ENCODE results near the gene UBTF.

Gene UBTF

GRCh38 chr17:44212507-44213402, 6.7 kb downstream of the UBTF start:
- no peak for DNase-seq

- no peak for DNase-seq
These were observed 7.9 kb downstream of the UBTF start for GRCh38 chr17:44211281-44212265.

GRCh38 chr17:44210342-44211192, 8.9 kb downstream of the UBTF start:
- peak; percentile 91 to 93 for DNase-seq

DNA sequence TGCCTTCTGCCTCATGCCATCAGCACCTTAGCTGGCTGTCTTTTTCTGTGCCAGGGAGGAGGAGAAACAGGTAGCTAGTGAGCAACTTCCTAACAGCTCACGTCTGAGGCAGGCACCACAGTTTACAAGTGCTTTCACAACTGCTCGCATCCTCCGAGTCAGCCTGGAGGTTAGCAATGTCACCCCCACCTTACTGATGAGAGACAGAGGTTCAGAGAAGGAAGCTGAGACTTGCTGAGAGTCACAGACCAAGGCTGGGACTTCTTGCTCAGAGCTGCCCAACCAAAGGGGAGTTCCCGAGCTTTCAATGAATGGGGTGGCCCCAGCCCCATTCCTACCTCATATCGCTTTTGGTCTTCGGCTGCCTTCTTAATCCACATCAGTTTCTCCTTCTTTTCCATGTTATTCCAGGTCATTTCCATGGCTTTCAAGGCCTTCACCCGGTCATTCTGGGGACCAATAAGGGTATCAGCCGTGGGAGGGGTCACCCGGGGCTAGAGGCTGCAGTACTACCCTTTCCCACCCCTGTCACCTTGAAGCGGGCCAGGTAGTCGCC, 9.6 kb downstream of the UBTF start:
- peak; percentile 54 to 59 for DNase-seq

DNA sequence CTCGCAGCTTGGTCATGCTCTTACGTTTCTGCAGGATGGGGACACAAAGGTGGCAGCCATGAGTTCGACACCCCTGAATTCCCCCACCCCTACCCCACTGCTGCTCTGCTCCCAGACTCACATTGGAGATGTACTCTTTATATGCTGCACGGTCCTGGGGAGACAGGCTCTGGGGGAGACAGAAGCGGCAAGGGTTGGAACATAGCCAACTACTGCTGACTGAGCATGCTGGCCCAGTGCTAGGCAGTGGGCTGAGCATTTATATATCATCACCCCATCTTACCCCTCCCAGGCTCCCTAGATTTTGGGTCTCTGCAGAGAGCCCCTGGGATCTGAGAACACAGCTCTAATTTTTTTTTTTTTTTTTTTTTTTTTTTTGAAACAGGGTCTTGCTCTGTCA, 11.7 kb downstream of the UBTF start:
- DNase-seq: no peak

DNA sequence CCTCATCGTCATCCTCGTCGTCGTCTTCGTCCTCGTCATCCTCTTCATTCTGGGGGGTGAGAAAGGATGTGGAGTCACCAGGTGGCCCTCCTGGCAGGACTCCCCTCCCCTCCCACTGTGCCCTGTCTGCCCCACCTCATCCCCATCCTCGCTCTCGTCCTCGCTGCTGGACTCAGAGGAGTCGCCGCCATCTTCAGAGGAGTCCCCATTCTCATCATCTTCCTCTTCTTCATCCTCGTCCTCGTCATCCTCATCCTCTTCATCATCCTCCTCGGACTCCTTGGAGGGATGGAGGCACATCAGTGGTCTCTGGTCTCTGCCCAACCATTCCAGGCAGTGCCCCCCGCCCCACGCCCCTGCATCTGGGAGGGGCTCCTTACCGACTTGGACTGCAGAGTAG, 12.2 kb downstream of the UBTF start:
- no peak for DNase-seq

GRCh38 chr17:44206825-44207155, 12.7 kb downstream of the UBTF start:
- DNase-seq: no peak

- DNase-seq: no peak
These were observed 13.3 kb downstream of the UBTF start for GRCh38 chr17:44205962-44206824.

DNA sequence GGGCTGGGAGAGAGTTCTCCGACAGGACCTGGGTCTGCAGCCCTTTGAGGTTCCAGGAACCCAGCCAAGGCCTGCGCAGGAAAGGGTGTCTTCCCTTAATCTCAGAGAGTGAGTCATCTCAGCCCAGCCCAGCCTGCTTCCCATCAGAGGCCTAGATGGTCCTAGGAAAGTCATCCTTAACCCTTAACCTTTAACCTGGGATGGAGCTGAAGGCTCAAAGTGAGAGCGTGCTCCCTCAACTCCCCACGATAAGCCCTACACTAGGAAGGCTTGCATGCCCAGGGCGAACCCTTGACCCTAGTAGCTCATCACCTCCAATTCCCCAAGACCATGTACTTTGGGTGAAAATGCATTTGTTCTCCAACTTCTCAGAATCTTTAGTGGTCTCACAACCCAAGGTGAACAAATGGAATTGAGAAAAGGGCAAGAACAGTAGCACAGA, 15.0 kb downstream of the UBTF start:
- no peak for DNase-seq

DNA sequence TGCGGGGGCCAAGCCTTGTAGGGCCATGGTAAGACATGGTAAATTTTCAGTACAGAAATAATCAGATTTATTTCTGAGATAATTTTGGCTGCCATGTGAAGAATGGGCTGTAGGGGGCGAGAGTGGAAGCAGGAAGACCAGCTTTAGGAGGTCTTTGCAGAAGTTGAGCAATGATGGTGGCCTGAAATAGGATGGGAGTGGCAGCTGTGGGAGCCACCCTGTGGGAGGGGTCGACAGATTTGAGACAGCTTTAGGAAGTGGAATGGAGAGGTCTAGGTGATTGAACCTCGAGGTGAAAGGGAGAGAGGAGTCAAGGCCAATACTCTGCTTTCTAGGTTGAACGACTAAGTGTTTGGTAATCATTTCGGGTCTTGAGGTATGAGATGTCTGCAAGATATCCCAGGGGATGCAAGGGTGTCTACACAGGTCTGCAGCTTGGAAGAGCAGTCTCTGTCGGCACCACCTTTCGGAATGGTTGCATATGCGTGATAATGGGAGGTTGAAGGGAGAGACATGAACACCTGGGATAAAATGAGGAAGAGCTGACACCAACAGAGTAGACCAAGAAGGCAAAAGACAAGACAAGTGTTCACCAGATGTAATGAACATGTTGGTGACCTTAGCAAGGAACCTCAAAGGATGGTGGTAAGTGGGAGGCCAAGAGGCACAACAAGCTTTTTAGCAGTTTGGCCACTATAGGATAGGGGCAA, 15.6 kb downstream of the UBTF start:
- peak; percentile 64 to 67 for DNase-seq

DNA sequence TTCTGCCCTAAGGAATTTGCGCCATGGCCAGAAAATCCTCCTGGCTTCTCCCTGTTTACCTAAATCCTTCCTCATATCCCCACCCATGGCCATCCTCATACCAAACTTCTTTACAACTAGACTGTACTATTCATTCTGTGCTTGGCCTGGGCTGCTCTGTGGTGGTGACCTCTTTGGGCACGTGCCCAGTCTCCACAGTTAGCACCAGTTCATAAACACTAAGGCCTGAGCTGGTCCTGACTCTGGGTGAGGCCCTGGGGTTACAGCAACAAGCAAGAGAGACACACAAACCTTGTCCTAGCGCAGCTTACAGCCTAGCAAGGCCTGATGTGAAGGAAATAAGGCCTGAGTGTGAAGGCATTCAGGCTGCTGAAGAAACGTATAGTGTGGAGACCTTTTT, 16.7 kb downstream of the UBTF start:
- DNase-seq: no peak

GRCh38 chr17:44200478-44201155, 18.9 kb downstream of the UBTF start:
- DNase-seq: no peak

DNA sequence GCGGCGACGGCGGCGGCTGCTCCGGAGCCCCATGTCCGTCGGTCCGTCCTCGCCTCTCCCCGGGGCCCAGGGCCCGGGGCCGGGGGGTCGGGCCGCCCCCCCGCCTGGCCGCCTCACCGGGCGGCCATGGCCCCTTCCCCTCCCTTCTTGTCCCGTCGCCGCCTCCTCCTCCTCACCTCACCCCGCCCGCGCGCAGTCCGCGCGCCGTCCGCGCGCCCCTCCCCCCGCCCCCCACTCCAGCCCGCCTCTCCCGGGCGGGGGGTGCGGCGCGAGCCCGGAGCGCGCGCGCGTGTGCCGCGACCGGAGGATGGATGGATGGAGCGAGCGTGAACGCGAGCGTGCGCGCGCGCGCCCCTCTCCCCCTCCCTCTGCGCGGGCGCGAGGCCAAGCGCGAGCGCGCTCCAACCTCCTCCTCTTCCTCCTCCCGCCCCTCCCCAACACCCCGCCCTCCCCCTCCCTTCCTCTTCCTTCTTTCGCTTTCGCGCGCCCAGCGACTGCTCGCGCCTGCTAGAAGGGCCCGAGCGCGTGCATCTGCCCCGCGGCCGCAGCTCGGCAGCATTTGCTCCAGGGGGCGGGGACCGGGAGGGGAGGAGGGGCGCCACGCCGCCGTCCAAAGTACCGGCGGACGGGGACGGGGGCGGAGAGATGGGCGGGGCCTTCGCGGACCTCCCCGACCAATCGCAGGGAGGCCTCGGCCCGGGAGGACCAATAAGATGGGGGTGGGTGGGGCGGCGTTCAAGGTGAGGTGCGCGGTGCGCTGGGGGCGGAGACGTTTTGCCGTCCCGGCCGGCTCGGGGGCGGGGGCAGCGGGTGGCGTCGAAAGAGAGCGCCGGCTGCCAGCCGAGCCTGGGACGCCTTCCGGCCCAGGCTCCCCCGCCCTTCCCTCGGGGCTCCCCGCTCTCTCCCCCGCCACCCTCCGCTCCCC, 19.7 kb downstream of the UBTF start, which contains the start of gene ATXN7L3:
Gene ATXN7L3, minus strand, starts transcription at position 332 of the 925 bp plus-strand sequence. CDS start 1,814 bp downstream, outside the sequence.
- peak; percentile 100 for DNase-seq

DNA sequence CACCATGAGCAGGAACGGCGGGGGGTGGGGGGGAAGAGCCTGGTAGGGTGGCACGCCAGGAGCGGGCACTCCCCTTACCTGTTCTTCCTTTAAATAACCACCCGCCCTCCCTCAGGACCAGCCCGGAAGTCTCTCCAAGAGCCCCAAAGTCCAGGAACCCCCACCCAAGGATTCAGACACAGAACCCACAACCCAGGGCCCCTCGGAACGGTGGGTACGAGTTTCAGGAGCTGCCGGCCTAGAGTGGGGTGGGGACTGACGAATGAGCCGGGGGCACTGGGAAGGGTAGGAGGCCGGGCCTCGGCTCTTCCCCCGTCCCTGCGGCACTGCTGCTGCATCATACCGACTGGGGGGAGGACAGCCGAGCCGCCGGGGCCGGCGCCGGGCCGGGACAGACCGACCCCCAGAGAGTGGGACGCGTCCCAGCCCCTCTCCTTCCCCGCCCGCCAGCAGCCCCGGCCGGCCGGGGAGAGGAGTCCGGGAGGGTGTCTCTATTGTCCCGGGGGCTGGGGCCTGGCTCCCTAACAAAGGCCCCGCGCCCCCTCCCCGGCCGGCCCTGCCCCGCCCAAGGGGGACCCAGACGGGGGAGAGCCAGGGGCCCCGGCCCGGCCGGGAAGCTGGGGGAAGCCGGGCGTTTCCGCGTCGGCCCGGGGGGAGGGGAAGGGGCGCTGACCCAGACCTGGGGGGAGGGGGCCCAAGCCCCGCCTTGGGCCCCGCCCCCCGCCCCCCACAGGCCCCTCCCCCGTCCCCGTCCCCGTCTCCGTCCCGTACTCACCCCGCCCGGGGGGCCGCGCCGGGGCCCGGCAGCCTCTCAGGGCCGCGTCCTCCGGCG, 20.5 kb downstream of the UBTF start:
- DNase-seq: peak; percentile 60 to 62

GRCh38 chr17:44197980-44198720, 21.3 kb downstream of the UBTF start:
- peak in 1 of 2 donors; percentile 49 for DNase-seq

- no peak for DNase-seq
These were observed 22.4 kb downstream of the UBTF start for GRCh38 chr17:44197107-44197506.
